Esophagus squamous epithelium (tissue), 5 donors: ENCODE data around the gene RTP5. TPM values are rescaled to one million over a fixed set of nuclear protein-coding genes. Genes with fewer than 3 reads are reported as not detected.

Source experiments
- DNase-seq: peaks from one replicate; lab custom pipeline; 2025; lab: John Stamatoyannopoulos, UW
- H3K27ac ChIP-seq, 4 donors: fragments of 200-600 bp; sonication (generic); one replicate each; pipeline ENCODE4 v1.5.1; 2016 to 2019; ENCODE audit warnings: mild to moderate bottlenecking in 1 of 4
- H3K27me3 ChIP-seq, 4 donors: fragments of 200-600 bp; sonication (generic); 1 replicate in 3 of 4; 2 replicates in 1 of 4; pipeline versions ENCODE4 v1.5.1 to v1.6.0; 2017 to 2021; ENCODE audit warnings: antibody characterized with exemption in 1 of 4
- H3K36me3 ChIP-seq, 3 donors: fragments of 200-600 bp; sonication (generic); one replicate each; pipeline ENCODE4 v1.5.1; 2016 to 2019
- H3K4me1 ChIP-seq, 3 donors: fragments of 200-600 bp; sonication (generic); one replicate each; pipeline ENCODE4 v1.5.1; 2017 to 2019
- H3K4me3 ChIP-seq, 4 donors: fragments of 200-600 bp; sonication (generic); 1 replicate in 3 of 4; 2 replicates in 1 of 4; pipeline ENCODE4 v1.5.1; 2016 to 2019; ENCODE audit warnings: mild to moderate bottlenecking in 2 of 4, moderate library complexity in 1 of 4
- H3K9me3 ChIP-seq, 3 donors: fragments of 200-600 bp; sonication (generic); one replicate each; pipeline ENCODE4 v1.5.1; 2016 to 2019
- POLR2A ChIP-seq, 4 donors: fragments of 450-650 bp; IDR thresholded peaks; one replicate each; pipeline ENCODE4 v1.6.1; 2017; ENCODE audit warnings: antibody characterized with exemption in 4 of 4, mild to moderate bottlenecking in 4 of 4, moderate library complexity in 3 of 4
- WGBS, 2 donors: methylation state at CpG; one replicate each; pipeline ENCODE4 v1.1.5; 2018; 5-methylcytosine and 5-hydroxymethylcytosine counted together
- intact Hi-C: fragments of 100-400 bp; cut with DNase I; formaldehyde crosslinking; loops from one replicate; pipeline ENCODE4 v1.15.0; 2022
- total RNA-seq, 4 donors: library from RNA; depleted of rRNA; stranded (reverse); fragments of >200 nt; gene quantifications; one replicate each; pipeline ENCODE4 v1.1.0, GENCODE V29; 2016
- TF ChIP-seq, protein P1 (sequence below), 6 experiments: fragments of 450-650 bp in 4 of 6; fragments of 200-600 bp in 2 of 6; sonication (generic) in 2 of 6; IDR thresholded peaks; one replicate each; pipeline ENCODE4 v1.5.1; 2016 to 2019; ENCODE audit warnings: antibody characterized with exemption in 6 of 6, mild to moderate bottlenecking in 4 of 6, moderate library complexity in 4 of 6
- donor health status: DM: yes; HTN: yes; CAD: no.

Gene RTP5
- total RNA-seq, 4 donors from 2014 or later = 0.12 to 0.19 TPM; not detected in 2

DNA sequence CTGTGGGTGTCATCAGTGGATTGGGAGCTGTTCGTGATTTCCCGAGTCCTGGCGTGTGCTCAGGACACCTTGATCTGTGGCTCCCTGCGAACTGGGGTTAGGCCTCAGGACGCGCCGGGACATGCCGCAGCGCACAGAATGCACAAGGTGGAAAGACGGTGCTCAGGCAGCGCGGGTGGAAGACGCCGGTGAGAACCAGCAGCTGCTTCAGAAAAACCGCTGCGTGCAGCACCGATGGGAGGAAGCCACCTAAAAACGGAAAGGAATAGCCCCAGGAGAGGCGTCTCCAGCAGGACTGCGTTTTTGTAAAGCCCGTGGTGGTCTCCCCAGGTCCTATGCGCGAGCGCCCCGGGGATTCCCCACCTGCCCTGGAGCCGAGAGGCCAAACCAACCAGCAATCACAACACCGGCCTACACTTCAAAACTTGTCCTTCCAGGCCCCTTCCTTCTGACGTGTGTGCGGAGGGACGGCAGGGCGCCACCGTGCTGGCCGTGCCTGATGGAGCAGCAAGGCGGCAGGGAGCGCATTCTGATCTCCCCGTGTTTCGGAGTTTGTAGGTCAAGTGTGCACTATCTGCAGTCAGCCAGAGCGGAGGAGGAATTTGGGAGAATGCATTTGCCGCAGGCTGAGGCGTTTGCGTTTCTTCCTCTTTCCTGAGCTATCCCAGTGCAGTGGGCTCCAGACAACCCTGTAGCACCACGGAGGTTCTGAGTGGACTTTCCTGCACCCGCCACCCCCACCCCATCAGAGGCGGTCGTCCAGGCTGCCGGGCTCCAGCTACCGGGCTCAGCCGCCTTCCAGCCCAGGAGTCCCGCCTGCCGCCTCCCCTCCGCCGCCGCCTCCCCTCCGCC, 32.2 kb downstream of the RTP5 start:
- peaks cover 11 to 42% (median 25%) of the 10 kb centered on the region in 3 donors for H3K4me1 ChIP-seq
- DNase-seq = no peak
- no peaks in the 10 kb centered on the region for H3K36me3 ChIP-seq
- intact Hi-C loops = no loop called here
- H3K9me3 ChIP-seq = no peaks in the 10 kb centered on the region
- H3K27ac ChIP-seq = peak overlapping the region in 3 of 4 donors; percentile 66 to 87 (median 82)
- TF ChIP-seq POLR2A (IDR thresholded peaks at IDR 0.05) = no peak
- TF ChIP-seq, protein P1, sequence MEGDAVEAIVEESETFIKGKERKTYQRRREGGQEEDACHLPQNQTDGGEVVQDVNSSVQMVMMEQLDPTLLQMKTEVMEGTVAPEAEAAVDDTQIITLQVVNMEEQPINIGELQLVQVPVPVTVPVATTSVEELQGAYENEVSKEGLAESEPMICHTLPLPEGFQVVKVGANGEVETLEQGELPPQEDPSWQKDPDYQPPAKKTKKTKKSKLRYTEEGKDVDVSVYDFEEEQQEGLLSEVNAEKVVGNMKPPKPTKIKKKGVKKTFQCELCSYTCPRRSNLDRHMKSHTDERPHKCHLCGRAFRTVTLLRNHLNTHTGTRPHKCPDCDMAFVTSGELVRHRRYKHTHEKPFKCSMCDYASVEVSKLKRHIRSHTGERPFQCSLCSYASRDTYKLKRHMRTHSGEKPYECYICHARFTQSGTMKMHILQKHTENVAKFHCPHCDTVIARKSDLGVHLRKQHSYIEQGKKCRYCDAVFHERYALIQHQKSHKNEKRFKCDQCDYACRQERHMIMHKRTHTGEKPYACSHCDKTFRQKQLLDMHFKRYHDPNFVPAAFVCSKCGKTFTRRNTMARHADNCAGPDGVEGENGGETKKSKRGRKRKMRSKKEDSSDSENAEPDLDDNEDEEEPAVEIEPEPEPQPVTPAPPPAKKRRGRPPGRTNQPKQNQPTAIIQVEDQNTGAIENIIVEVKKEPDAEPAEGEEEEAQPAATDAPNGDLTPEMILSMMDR (IDR thresholded peaks at IDR 0.05) = no peak
- peak overlapping the region; percentile 15 to 43 (median 34) for H3K4me3 ChIP-seq
- no peaks in the 10 kb centered on the region for H3K27me3 ChIP-seq
- 39 to 75% methylated on average over 12 to 19 of the region's 54 CpGs for WGBS, 2 donors

DNA sequence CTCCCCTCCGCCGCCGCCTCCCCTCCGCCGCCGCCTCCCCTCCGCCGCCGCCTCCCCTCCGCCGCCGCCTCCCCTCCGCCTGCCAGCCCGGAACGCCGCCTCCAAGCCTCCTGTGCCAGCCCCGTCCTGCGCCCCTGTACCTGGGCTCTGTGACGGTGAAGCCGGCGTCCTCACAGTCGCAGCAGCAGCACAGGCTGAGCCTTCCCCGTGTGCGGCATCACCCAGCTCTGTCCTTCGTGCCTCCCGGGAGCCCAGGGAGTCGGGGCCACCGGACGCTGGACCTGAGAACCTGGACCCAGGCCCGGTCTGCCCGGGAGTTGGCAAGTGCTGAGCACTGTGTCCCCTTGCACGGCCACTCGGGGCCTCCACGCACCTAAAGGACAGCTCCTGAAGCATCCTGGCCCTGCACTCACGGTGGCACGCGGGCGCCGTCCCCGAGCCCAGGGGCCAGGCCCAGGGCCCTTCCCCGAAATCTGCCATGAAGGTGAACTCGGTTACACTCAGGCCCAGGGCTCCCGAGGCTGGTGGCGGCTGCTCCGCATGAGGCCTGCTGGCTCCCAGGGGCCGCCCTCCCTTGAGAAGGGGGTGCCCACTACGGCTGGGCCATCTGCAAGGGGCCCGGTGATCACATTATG, 32.9 kb downstream of the RTP5 start:
- Histone ChIP-seq H3K27me3 (no peaks in the 10 kb centered on the region), H3K27ac (peak overlapping the region in 3 of 4 donors; percentile 66 to 87 (median 82)), H3K4me3 (peak overlapping the region; percentile 15 to 43 (median 34)), H3K9me3 (no peaks in the 10 kb centered on the region), H3K36me3 (no peaks in the 10 kb centered on the region), H3K4me1 (peaks cover 11 to 42% (median 25%) of the 10 kb centered on the region in 3 donors)
- intact Hi-C loops = no loop called here
- TF ChIP-seq, protein P1 (IDR thresholded peaks at IDR 0.05) = no peak
- TF ChIP-seq POLR2A (IDR thresholded peaks at IDR 0.05) = no peak
- DNase-seq = no peak
- 92% methylated on average over 8 of the region's 48 CpGs; no CpG with 5 or more reads in 1 of the 2 donors for WGBS, 2 donors

DNA sequence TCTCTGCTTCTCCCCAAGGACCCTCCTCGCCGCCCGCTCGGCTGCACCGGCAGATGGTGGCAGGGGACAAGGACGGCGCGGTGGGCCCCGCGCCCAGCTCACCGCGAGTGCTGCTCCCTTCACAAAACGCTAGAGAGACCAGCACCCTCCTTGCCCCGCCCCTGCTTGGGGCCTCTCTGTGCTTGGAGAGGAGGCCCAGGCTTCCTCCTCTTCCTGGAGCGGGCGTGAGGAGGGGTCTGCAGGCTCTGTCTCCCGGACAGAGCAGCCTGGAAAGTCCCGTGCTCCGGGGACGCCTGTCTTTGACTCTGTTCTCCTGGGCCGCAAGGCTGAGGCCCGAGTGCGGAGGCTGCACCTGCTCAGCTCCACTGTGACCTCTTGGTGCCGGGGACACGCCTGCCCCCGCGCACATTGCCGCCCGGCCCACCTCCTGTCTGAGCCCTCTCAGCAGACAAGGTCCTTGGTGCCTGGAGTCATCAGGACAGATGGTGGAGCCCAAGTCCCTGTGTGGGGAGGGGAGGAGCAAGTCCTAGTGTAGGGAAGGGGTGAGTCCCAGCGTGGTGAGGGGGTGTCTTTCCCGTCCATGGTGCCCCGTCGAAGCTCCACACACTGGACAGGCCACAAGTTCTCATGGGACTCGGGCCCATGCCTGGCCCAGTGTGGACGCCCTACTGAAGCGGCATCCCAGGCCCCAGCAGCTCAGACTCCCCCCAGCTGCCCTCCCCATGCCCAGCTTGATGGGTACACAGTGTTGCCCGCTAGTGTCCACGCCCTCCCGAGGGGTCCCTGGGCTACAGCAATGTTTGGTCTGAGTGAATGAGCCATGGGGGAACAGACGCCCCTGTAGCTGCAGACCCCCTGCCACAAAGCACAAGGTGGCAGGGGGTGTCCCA, 33.8 kb downstream of the RTP5 start:
- Histone ChIP-seq H3K9me3 (no peaks in the 10 kb centered on the region), H3K4me1 (peaks cover 11 to 39% (median 25%) of the 10 kb centered on the region in 3 donors), H3K36me3 (no peaks in the 10 kb centered on the region), H3K4me3 (no peak overlapping the region), H3K27ac (no peak overlapping the region), H3K27me3 (no peaks in the 10 kb centered on the region)
- intact Hi-C loops = no loop called here
- no peak for TF ChIP-seq POLR2A (IDR thresholded peaks at IDR 0.05)
- TF ChIP-seq, protein P1 (IDR thresholded peaks at IDR 0.05) = no peak
- no peak for DNase-seq
- WGBS, 2 donors = 87 to 93% methylated on average over 5 to 17 of the region's 40 CpGs

DNA sequence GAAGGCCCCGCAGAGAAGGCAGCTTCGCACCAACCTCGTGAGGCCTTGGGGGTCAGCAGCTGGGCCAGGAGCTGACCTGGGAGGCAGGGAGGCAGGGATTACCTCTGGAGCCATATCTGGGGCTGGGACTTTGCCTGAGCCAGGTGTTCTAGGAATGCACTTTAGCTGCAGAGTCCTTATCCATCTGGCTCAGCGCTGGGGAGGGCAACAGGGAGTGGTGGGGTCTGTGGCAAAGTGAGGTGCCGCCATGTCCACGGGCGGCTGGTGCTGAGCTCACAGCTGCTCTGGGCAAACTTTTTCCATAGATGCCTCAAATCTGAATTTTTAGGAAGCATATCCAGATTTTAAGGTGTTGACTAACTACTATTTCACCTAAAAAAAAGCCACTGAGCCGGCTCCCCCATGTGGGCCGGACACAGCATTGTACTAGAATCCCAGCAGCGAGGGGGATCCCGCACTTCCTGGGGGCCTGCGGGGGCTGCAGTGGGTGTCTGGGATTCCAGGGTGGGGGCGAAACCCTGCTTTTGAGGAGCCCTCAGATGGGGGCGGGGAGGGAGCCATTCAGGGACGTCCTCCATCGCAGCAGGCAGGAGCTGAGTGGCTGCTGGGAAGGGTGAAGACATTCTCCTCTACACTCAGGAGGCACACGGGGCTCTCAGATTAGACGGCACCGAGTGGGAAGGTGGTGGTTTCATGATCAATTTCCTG, 34.6 kb downstream of the RTP5 start:
- Histone ChIP-seq H3K4me3 (no peak overlapping the region), H3K9me3 (no peaks in the 10 kb centered on the region), H3K27ac (no peak overlapping the region), H3K4me1 (peaks cover 7 to 31% (median 23%) of the 10 kb centered on the region in 3 donors), H3K27me3 (no peaks in the 10 kb centered on the region), H3K36me3 (no peaks in the 10 kb centered on the region)
- intact Hi-C loops = no loop called here
- DNase-seq = no peak
- 76 to 89% methylated on average over 6 to 12 of the region's 19 CpGs for WGBS, 2 donors
- TF ChIP-seq POLR2A (IDR thresholded peaks at IDR 0.05) = no peak
- TF ChIP-seq, protein P1 (IDR thresholded peaks at IDR 0.05) = no peak
